ENCODE measurements around the gene CACNA1D. TPM values are rescaled to one million over a fixed set of nuclear protein-coding genes. Genes with fewer than 3 reads are reported as not detected.

Gene CACNA1D
- total RNA-seq, 4 donors from 2014 or later: 74.6 to 194 (median 105) TPM

GRCh38 chr3:53545310-53545995 is 51.0 kb downstream of the CACNA1D start:
- no peak for DNase-seq
- Histone ChIP-seq H3K27me3 (no peaks in the 10 kb centered on the region), H3K4me3 (no peak overlapping the region), H3K4me1 (no peaks in the 10 kb centered on the region), H3K36me3 (no peaks in the 10 kb centered on the region), H3K9me3 (no peaks in the 10 kb centered on the region), H3K27ac (no peak overlapping the region)
- TF ChIP-seq POLR2A (IDR thresholded peaks at IDR 0.05) (no peak), CTCF (IDR thresholded peaks at IDR 0.05) (no peak)

GRCh38 chr3:53545996-53546359 is 51.6 kb downstream of the CACNA1D start:
- no peak for TF ChIP-seq CTCF (IDR thresholded peaks at IDR 0.05)
- TF ChIP-seq POLR2A (IDR thresholded peaks at IDR 0.05): no peak
- Histone ChIP-seq H3K36me3 (no peaks in the 10 kb centered on the region), H3K27me3 (no peaks in the 10 kb centered on the region), H3K27ac (no peak overlapping the region), H3K4me3 (no peak overlapping the region), H3K9me3 (no peaks in the 10 kb centered on the region), H3K4me1 (no peaks in the 10 kb centered on the region)
- no peak for DNase-seq

GRCh38 chr3:53547327-53547726 is 52.9 kb downstream of the CACNA1D start:
- no peaks in the 10 kb centered on the region for H3K9me3 ChIP-seq
- DNase-seq: no peak
- no peaks in the 10 kb centered on the region for H3K4me1 ChIP-seq

GRCh38 chr3:53550005-53550620 is 55.7 kb downstream of the CACNA1D start:
- Histone ChIP-seq H3K4me3 (no peak overlapping the region), H3K4me1 (no peaks in the 10 kb centered on the region), H3K36me3 (no peaks in the 10 kb centered on the region), H3K27me3 (no peaks in the 10 kb centered on the region), H3K9me3 (no peaks in the 10 kb centered on the region), H3K27ac (no peak overlapping the region)
- TF ChIP-seq POLR2A (IDR thresholded peaks at IDR 0.05): no peak
- no peak for TF ChIP-seq CTCF (IDR thresholded peaks at IDR 0.05)
- no peak for DNase-seq

More at GRCh38 chr3:53547327-53547726, 52.9 kb downstream of the CACNA1D start:
- no peak for TF ChIP-seq CTCF (IDR thresholded peaks at IDR 0.05)
- TF ChIP-seq POLR2A (IDR thresholded peaks at IDR 0.05): no peak
- Histone ChIP-seq H3K27ac (no peak overlapping the region), H3K4me3 (no peak overlapping the region), H3K36me3 (no peaks in the 10 kb centered on the region), H3K27me3 (no peaks in the 10 kb centered on the region)

- DNase-seq: no peak
- Histone ChIP-seq H3K4me1 (no peaks in the 10 kb centered on the region), H3K36me3 (no peaks in the 10 kb centered on the region), H3K27me3 (no peaks in the 10 kb centered on the region), H3K4me3 (no peak overlapping the region), H3K27ac (no peak overlapping the region), H3K9me3 (no peaks in the 10 kb centered on the region)
- TF ChIP-seq CTCF (IDR thresholded peaks at IDR 0.05) (no peak), POLR2A (IDR thresholded peaks at IDR 0.05) (no peak)
Observed at GRCh38 chr3:53551324-53551723, 56.9 kb downstream of the CACNA1D start.
